Lower leg skin (tissue), 3 donors: ENCODE measurements around the gene MYL12B.

Source experiments
- CTCF ChIP-seq, 3 donors: fragments of 450-650 bp; IDR thresholded peaks; one replicate each; pipeline ENCODE4 v1.5.1; 2016; ENCODE audit warnings: antibody characterized with exemption in 3 of 3, mild to moderate bottlenecking in 3 of 3, moderate library complexity in 2 of 3
- POLR2A ChIP-seq, 2 donors: fragments of 450-650 bp; IDR thresholded peaks; one replicate each; pipeline ENCODE4 v1.6.1; 2016 to 2017; ENCODE audit warnings: antibody characterized with exemption in 2 of 2, mild to moderate bottlenecking in 1 of 2, moderate library complexity in 1 of 2

- TF ChIP-seq POLR2A (IDR thresholded peaks at IDR 0.05), result no peak
- no peak for TF ChIP-seq CTCF (IDR thresholded peaks at IDR 0.05)
These were observed 35.9 kb upstream of the MYL12B start for GRCh38 chr18:3226048-3226447.
